GM12801 (cell line): ENCODE results near the gene PRODH2.

ENCODE experiments used
- TF ChIP-seq, protein P1 (sequence below): IDR thresholded peaks from one replicate; pipeline ENCODE4 v1.5.1; 2011; ENCODE audit warnings: control low read depth; ENCODE audit not compliant: insufficient read length; ENCODE audit errors: extremely low read depth

The PRODH2 gene

DNA sequence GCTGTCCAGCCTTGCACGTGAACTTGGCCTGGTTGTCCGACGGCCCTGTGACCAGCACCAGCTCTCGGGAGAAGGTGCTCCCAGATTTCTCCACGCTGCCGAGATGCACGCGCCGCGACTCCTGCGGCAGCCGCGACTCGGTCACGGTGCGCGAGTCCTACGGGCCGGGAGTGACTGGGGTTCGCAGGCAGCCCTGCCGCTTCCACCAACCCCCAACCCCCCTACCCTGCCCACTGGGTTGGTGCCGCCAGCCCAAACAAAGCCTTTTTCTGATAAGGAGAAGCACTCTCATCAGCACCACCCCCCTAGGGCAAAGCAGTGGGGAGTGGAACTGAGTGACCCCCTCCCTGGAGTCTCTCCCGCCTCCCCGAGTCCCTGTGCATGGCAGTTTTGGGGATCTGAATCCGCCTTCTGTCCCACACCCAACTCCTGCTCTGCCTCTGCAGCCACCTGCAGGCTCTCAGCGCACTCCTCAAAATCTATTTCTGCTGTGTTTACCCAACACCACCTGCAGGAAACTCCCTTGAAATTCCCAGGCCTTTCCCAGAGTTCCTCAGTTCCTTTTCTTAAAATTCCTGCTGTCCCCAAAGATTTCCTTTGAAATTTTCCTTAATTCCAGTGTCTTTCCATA is 33.5 kb upstream of the PRODH2 start:
- TF ChIP-seq, protein P1, sequence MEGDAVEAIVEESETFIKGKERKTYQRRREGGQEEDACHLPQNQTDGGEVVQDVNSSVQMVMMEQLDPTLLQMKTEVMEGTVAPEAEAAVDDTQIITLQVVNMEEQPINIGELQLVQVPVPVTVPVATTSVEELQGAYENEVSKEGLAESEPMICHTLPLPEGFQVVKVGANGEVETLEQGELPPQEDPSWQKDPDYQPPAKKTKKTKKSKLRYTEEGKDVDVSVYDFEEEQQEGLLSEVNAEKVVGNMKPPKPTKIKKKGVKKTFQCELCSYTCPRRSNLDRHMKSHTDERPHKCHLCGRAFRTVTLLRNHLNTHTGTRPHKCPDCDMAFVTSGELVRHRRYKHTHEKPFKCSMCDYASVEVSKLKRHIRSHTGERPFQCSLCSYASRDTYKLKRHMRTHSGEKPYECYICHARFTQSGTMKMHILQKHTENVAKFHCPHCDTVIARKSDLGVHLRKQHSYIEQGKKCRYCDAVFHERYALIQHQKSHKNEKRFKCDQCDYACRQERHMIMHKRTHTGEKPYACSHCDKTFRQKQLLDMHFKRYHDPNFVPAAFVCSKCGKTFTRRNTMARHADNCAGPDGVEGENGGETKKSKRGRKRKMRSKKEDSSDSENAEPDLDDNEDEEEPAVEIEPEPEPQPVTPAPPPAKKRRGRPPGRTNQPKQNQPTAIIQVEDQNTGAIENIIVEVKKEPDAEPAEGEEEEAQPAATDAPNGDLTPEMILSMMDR: no peak

DNA sequence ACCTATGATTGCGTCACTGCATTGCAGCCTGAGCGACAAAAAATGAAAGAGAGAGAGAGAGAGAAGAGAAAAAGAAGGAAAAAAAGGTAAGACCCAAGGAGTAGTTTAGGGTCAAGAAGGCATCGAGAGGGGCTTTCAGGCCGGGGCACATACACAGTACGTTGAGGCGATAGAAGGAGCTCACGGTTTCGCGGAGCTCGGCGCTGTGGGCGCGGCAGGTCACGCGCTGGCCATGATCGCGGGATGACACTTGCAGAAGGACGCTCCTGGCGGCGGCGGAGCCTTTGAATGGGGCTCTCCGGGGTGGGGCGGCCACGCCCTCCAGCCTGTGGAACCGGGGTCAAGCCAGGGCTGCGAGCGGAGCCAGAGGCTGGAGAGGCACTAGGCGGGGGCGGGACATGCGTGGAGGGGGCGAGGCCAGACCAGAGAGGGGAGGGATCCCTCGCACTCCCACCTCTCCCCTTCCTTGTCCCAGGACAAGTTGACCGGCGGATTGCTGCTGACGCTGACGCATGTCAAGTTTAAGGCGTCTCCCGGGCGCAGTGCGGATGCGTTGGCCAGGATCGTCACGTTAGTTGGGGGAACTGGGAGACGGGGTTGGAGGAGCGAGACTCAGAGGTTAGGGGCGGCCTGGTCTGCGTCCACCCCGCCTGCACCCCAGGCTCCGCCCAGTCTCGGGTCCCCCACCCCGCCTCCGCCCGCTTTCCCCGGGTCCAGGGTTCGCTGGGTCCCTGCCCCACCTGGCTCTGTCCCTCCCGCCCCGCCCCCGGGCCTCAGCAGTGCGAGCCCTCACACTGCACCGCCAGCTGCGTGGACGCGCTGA is 32.8 kb upstream of the PRODH2 start:
- TF ChIP-seq, protein P1: no peak

DNA sequence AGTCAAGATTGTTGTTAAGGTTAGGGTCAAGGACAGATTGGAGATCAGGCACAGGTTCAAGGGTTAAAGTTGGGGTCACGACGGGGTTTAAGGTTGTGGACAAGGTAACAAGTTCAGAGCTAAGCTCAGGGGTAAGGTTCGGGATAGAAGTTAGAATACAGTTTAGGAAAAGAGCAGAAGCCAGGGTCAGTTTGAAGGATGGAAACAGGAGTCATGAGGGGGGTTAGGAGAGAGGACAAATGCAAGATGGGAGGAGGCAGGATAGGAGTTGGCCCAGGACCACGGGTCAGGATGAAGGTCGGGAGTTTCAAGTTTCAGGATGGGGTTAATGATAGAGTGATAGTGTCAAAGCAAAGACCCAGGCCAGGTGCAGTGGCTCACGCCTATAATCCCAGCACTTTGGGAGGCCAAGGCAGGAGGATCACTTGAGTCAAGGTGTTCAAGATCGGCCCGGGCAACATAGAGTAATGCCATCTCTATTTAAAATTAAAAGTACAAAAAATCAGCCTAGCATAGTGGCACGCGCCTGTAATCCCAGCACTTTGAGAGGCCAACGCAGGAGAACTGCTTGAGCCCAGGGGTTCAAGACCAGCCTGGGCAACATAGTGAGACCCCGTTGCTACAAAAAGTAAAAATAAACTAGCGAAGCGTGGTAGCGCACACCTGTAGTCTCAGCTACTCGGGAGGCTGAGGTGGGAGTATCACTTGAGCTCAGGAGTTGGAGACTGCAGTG is 32.0 kb upstream of the PRODH2 start:
- TF ChIP-seq, protein P1: no peak

DNA sequence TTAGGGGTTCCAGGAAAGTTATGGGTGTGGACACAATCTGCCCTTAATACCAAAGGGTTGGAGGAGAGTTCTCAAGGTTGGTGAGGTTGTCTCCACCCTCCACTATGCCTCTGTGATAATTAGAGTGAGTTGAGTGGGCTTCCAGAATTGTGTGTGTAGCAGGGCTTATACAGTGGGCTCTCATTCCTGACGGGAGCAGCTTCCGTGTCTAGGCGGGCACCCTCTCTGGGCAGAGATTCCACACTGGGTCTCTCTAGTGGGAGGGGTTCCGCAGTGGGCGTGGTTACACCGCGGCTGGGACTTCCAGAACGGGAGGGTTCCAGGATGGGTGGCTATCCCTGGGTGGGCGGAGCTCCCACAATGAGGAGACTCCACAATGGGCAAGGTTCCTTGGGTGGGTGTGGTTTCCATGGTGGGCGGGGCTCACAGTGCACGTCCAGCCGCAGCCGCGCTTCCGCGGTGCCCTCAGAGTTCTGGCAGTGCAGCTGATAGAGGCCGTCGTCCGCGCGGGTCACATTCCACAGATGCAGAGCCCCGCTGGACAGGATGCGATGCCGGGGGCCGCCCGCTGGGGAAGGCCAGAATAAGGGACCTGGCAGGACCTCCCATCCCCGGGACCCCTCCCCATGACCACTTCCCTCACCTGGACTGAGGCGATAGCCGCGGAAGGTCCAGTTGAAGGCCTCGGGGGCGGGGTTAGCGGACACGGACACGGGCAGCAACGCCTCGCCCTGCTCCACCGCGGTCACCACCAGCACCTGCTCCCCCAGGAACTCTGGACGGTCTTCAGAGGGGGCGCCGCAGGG is 31.2 kb upstream of the PRODH2 start:
- TF ChIP-seq, protein P1: no peak

DNA sequence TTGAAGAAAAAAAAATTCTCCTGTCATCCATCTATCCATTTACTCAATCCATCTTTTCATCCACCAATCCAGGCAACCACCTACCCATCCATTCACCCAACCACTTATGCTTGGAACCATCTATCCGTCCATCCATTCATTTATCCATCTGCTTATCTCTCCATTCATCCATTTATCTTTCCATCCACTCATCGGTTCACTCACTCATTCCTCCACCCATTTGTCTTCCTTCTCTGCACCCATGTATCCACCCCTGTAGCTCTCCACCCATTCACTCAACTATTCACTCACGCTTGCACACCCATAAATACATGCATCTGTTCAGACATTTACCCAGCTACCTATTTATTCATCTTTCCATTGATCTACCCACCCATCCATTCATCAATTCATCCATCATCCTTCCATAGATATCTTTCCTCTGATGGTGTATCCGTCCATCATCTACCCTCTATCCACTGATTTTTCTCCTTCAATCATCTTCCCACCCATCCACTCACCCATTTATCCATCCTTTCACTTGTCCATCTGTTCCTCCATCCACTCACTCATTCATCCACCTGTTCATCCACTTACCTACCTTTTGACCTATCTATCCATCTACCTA is 30.1 kb upstream of the PRODH2 start:
- TF ChIP-seq, protein P1: no peak

DNA sequence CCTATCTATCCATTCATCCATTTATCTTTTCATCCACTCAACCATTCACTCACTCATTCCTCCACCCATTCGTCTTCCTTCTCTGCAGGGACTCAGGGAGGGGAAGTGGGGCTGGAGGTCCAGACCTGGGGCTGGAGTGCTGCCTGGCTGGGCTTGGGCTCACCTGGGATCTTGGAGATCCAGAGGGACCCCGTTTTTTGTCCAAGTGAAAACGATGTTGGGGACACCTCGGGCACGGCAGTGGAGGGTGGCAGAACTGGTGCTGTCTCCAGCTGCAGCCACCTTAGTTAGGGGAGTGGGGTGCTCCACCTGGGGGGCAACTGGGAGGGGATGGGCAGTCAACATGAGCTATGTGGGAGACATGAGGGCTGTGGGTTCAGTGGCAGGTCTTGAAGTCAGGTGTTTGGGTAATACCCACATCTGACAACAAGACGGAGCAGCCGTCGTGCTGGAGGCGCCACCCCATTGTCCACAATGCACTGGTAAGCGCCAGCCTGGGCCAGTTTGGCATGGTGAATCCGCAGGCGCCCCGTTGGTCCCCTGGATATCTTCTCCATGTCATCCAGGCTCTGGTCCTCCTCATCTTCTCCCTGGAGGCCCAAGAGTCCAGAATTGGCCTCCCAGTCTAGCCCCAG is 29.4 kb upstream of the PRODH2 start:
- TF ChIP-seq, protein P1: no peak
